ENCODE data around the gene GEMIN4.

DNA sequence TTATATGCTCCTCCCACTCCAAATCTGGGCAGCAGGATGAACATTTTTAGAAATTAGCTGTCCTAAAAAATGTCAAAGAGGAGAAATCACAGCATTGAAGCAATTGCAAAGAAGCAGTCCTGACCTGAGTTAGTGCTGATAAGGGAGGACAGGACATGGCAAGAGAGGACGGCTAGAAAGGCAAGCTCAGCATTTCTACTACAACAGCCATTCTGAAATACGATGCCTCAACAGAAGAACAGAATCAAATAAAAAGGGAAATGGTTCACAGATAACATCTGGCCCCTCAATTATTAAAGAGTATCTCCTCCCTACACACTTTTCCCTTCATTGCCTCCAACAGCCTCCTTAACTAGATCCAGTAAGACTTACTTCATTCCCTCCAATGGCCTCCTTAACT lies 55.7 kb downstream of the GEMIN4 start:
- TF ChIP-seq CTCF (IDR thresholded peaks at IDR 0.05; ENCODE audit: insufficient read depth, low read depth, low read length), result no peak
- TF ChIP-seq EZH2 (IDR thresholded peaks at IDR 0.05; ENCODE audit: insufficient read depth, low read length), result no peak

Measured in astrocyte (in vitro differentiated cells and primary cell).